DMS153 treated with DMSO at 0.1 percent for 48 hours (cell line): ENCODE results near the gene INPP5K.
"Not testable (repeated sequence)": the region's sequence is repeated elsewhere in the genome, so short reads cannot be mapped to it uniquely, and the experiment has no call there.

Experiments
- DNase-seq: peaks from one replicate; lab custom pipeline; 2025; ENCODE audit not compliant: unreplicated experiment; lab: John Stamatoyannopoulos, UW

Gene INPP5K

GRCh38 chr17:1548032-1548431 lies 31.6 kb upstream of the INPP5K start:
- no peak for DNase-seq

GRCh38 chr17:1546292-1546922 lies 30.0 kb upstream of the INPP5K start:
- DNase-seq: no peak

GRCh38 chr17:1545618-1546017 lies 29.2 kb upstream of the INPP5K start:
- no peak for DNase-seq

- no peak for DNase-seq
Observed at GRCh38 chr17:1542316-1542715, 25.9 kb upstream of the INPP5K start.

- DNase-seq: no peak
Observed at GRCh38 chr17:1541367-1541904, 25.0 kb upstream of the INPP5K start.

DNA sequence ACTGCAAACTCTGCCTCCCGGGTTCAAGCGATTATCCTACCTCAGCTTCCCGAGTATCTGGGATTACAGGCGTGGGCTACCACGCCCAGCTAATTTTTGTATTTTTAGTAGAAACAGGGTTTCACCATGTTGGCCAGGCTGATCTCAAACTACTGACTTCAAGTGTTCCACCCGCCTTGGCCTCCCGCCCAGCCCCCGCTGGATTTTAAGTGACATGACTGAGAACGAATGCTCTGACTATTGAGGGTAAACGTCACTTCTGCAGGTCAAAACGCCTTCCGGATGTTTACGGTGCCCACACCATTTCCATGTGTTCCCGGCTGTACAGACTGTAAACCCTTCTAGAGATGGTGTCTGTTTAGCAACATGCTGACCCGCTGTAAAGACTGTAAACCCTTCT lies 23.4 kb upstream of the INPP5K start:
- DNase-seq: no peak

- no peak for DNase-seq
Observed at GRCh38 chr17:1535737-1536136, 19.3 kb upstream of the INPP5K start.

GRCh38 chr17:1533661-1534325 lies 17.4 kb upstream of the INPP5K start:
- DNase-seq: no peak

- no peak for DNase-seq
Observed at GRCh38 chr17:1532836-1533602, 16.6 kb upstream of the INPP5K start.

GRCh38 chr17:1529863-1530262 lies 13.5 kb upstream of the INPP5K start:
- no peak for DNase-seq

DNA sequence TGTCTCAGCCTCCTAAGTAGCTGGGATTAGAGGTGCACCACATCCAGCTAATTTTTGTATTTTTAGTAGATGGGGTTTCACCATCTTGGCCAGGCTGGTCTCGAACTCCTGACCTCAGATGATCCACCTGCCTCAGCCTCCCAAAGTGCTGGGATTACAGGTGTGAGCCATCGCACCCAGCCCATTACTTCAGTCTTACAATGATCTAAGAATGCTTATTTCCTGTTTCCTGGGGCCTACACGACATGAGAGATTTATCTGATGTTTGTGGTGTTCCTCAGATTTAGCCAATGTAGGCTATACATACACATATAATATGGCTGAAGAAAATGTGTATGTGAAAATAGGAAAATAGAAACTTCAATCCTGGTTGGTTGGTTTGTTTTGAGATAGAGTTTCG lies 10.5 kb upstream of the INPP5K start:
- DNase-seq: not testable (repeated sequence)

- no peak for DNase-seq
Observed at GRCh38 chr17:1522626-1523025, 6.2 kb upstream of the INPP5K start.

DNA sequence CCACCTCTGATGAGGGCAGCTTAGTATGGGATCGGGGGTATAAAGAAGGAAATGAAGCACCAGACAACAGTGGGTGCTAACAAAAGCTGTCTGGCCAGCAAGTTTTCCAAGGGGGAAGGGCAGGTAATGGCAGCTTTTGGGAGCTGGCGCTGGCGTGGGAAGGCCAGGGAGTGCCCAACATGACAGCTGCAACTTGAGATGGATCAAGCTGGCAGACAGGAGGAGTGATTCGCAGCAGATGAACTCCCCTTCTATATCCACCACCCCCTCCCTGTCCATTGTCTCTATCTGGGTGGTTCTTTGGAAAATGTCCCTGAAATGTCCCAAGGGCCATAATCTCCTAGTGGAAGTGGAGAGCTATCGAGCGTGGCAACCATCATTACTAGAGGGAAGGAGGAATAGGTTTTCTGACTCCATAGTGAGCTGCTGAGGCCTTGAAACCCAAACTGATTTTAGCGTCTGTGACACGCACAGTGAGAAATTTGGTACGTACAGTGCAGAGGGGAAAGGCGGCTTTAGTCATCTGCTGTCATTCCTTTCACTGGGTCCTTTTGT lies 4.8 kb upstream of the INPP5K start:
- no peak for DNase-seq

DNA sequence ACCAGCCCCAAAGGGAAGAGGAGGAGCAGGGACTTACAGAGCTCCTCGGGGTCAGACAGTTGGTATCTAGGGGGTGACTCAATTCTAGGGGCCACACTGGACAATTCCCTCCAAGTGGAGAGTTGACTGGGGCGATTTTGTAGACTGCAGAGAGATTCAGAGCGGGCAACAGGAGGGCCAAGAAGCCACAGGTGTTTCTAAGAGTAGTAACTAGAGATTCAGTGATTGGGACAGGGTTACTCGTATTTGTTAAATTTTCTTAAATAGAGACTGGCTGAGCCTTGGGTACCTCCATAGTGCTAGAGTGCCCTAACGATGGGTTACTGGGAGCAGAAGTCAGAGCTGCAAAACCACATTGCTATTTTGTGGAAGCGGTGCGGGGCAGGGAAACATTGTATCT lies 3.3 kb upstream of the INPP5K start:
- DNase-seq: no peak

DNA sequence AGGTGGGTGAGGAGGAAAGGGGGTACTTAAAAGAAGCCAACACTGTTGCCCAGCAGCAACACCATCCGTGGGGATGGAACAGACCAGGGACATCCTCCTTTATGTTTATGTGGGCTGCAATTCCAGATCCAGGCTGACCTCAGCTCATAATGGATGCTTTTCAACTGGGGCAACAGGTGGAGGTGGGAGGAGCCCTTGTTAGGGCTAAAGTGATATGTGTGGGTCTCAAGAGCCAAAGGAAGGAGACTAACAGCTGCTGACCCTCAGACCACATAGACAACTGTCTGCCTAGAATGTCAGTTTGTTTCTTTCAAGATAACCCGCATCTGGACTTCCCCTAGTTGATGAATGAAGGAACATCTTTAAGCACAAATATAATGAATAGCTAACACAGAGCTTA lies 2.0 kb upstream of the INPP5K start:
- no peak for DNase-seq

GRCh38 chr17:1515640-1516387 lies 598 bp downstream of the INPP5K start:
- no peak for DNase-seq

DNA sequence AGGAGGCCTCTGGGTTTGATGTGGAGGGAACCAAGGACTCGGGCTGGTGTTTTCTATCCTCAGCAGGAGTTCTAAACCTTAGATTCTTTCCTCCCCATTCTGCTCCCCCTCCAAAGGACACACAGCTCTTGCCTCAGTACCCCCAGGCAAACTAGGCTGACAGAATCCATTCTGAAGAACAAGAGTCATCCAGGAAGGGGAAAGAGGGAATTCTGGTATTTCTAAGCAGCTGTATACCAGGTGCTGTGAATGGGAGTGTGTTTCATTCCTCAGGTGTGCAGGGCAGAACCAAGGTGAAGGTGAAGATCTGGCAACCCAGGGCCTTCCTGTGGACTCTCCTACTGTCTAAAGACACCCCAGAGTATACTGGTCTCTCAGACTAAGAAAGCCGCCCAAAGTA lies 4.1 kb downstream of the INPP5K start:
- no peak for DNase-seq

- no peak for DNase-seq
Observed at GRCh38 chr17:1511756-1512321, 4.6 kb downstream of the INPP5K start.

DNA sequence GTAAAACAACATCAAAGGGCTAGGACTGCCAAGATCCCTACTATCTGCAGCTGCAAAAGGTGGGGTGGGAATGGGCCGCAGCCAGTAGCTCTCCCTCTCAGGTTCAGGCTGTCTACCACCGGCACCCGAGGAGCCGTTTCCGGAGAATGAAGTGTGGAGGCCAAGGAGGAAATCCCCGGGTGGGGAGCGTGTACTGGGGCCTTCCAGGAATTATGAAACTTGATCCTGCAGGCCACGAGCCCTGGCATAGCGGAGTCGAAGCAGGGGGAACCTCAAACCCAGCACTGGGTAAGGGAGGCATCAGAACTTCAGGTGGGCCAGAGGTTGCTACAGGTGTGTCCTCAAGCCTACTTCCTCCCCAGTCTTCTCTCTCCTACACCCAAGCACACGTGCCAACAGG lies 5.1 kb downstream of the INPP5K start:
- DNase-seq: no peak

- no peak for DNase-seq
Observed at GRCh38 chr17:1509290-1509881, 7.0 kb downstream of the INPP5K start.
